DND-41 (cell line): ENCODE measurements around the gene TCP10L.
"Not testable (repeated sequence)": the region's sequence is repeated elsewhere in the genome, so short reads cannot be mapped to it uniquely, and the experiment has no call there.

Experiments used
- ATAC-seq: fragments of 200-7000 bp; cut with Tn5 transposase; 3 replicates; pipeline ENCODE4 v1.9.1; 2021; ENCODE audit warnings: low read depth; ENCODE audit not compliant: insufficient read depth
- DNase-seq: peaks from one replicate; pipeline ENCODE4 v3.0.0-alpha.2; 2020
- H2AFZ ChIP-seq: 2 replicates; pipeline ENCODE4 v1.6.0; 2012; ENCODE audit warnings: low read depth, low read length
- H3K27ac ChIP-seq: 2 replicates; pipeline ENCODE4 v1.5.1; 2012; ENCODE audit warnings: low read length, inconsistent platforms
- H3K27me3 ChIP-seq: fragments of 200-600 bp; sonication (generic); 2 replicates; pipeline ENCODE4 v1.6.0; 2012; ENCODE audit warnings: low read length, mild to moderate bottlenecking, inconsistent platforms; ENCODE audit not compliant: insufficient read depth, poor library complexity
- H3K36me3 ChIP-seq: 2 replicates; pipeline ENCODE4 v1.5.1; 2012; ENCODE audit warnings: low read length, inconsistent platforms; ENCODE audit not compliant: insufficient read depth
- H3K4me1 ChIP-seq: 2 replicates; pipeline ENCODE4 v1.5.1; 2012; ENCODE audit warnings: mild to moderate bottlenecking, low read length; ENCODE audit not compliant: insufficient read depth
- H3K4me2 ChIP-seq: 2 replicates; pipeline ENCODE4 v1.6.0; 2012; ENCODE audit warnings: mild to moderate bottlenecking, moderate library complexity, low read length, inconsistent platforms; ENCODE audit not compliant: insufficient read depth
- H3K4me3 ChIP-seq, 2 experiments: fragments of 200-600 bp in 1 of 2; shearing (Covaris generic) in 1 of 2; 2 replicates each; pipeline ENCODE4 v1.5.1; 2012 to 2016; ENCODE audit warnings: inconsistent platforms in 2 of 2, low read length in 2 of 2, mild to moderate bottlenecking in 2 of 2, low read depth in 1 of 2, moderate library complexity in 1 of 2
- H3K79me2 ChIP-seq: 2 replicates; pipeline ENCODE4 v1.6.0; 2012; ENCODE audit warnings: low read length, inconsistent platforms; ENCODE audit not compliant: insufficient read depth
- H3K9ac ChIP-seq: 2 replicates; pipeline ENCODE4 v1.6.0; 2012; ENCODE audit warnings: low read depth, mild to moderate bottlenecking, inconsistent platforms, low read length, moderate library complexity
- H3K9me3 ChIP-seq: 2 replicates; pipeline ENCODE4 v1.5.1; 2012; ENCODE audit warnings: low read length, moderate library complexity, mild to moderate bottlenecking, inconsistent platforms; ENCODE audit not compliant: insufficient read depth, severe bottlenecking
- H4K20me1 ChIP-seq: 2 replicates; pipeline ENCODE4 v1.6.0; 2012; ENCODE audit warnings: low read length; ENCODE audit not compliant: insufficient read depth
- CTCF ChIP-seq: IDR thresholded peaks from 2 replicates; pipeline ENCODE4 v1.5.1; 2012; ENCODE audit warnings: borderline replicate concordance, low read length, moderate library complexity, mild to moderate bottlenecking; ENCODE audit not compliant: poor library complexity, severe bottlenecking; ENCODE audit errors: extremely low read depth
- EZH2 ChIP-seq: IDR thresholded peaks from 3 replicates; pipeline ENCODE4 v1.6.1; 2012; ENCODE audit warnings: borderline replicate concordance, low read depth, mild to moderate bottlenecking, moderate library complexity, low read length, inconsistent platforms; ENCODE audit not compliant: severe bottlenecking

The TCP10L gene

GRCh38 chr21:32547018-32547417, 38.3 kb downstream of the TCP10L start:
- Histone ChIP-seq H3K36me3 (no peaks in the 10 kb centered on the region), H4K20me1 (no peaks in the 10 kb centered on the region), H3K27ac (no peak overlapping the region), H3K27me3 (no peaks in the 10 kb centered on the region), H3K79me2 (no peaks in the 10 kb centered on the region), H3K9me3 (no peaks in the 10 kb centered on the region), H3K9ac (no peak overlapping the region), H3K4me2 (no peak overlapping the region), H2AFZ (no peak overlapping the region), H3K4me3 (no peak overlapping the region), H3K4me1 (no peaks in the 10 kb centered on the region)
- no peak for DNase-seq
- ATAC-seq, result no peak
- TF ChIP-seq CTCF (no peak), EZH2 (no peak)

- no peaks in the 10 kb centered on the region for H4K20me1 ChIP-seq
- H3K9ac ChIP-seq, result no peak overlapping the region
- no peaks in the 10 kb centered on the region for H3K36me3 ChIP-seq
- H3K4me3 ChIP-seq, result no peak overlapping the region
- TF ChIP-seq CTCF, result no peak
- TF ChIP-seq EZH2, result no peak
- ATAC-seq, result no peak
- H3K4me2 ChIP-seq, result no peak overlapping the region
- H3K27ac ChIP-seq, result no peak overlapping the region
- H2AFZ ChIP-seq, result no peak overlapping the region
- DNase-seq, result no peak
- H3K9me3 ChIP-seq, result no peaks in the 10 kb centered on the region
- H3K79me2 ChIP-seq, result no peaks in the 10 kb centered on the region
- H3K27me3 ChIP-seq, result no peaks in the 10 kb centered on the region
- no peaks in the 10 kb centered on the region for H3K4me1 ChIP-seq
Observed at GRCh38 chr21:32545948-32546441, 39.3 kb downstream of the TCP10L start.

GRCh38 chr21:32544697-32545096, 40.6 kb downstream of the TCP10L start:
- ATAC-seq, result no peak
- no peak overlapping the region for H3K4me3 ChIP-seq
- no peak for TF ChIP-seq CTCF
- no peak for TF ChIP-seq EZH2

GRCh38 chr21:32543975-32544374, 41.3 kb downstream of the TCP10L start:
- H3K9me3 ChIP-seq, result no peaks in the 10 kb centered on the region
- no peak overlapping the region for H3K4me2 ChIP-seq
- no peak for TF ChIP-seq CTCF
- TF ChIP-seq EZH2, result no peak
- no peaks in the 10 kb centered on the region for H3K79me2 ChIP-seq
- ATAC-seq (no peak), DNase-seq (no peak)
- H3K4me1 ChIP-seq, result no peaks in the 10 kb centered on the region
- no peak overlapping the region for H3K9ac ChIP-seq
- H3K27ac ChIP-seq, result no peak overlapping the region
- H2AFZ ChIP-seq, result no peak overlapping the region
- H3K4me3 ChIP-seq, result no peak overlapping the region
- no peaks in the 10 kb centered on the region for H3K36me3 ChIP-seq
- H3K27me3 ChIP-seq, result no peaks in the 10 kb centered on the region
- H4K20me1 ChIP-seq, result no peaks in the 10 kb centered on the region

More at GRCh38 chr21:32544697-32545096, 40.6 kb downstream of the TCP10L start:
- Histone ChIP-seq H3K9me3 (no peaks in the 10 kb centered on the region), H3K27ac (no peak overlapping the region), H3K36me3 (no peaks in the 10 kb centered on the region), H3K27me3 (no peaks in the 10 kb centered on the region), H3K4me2 (no peak overlapping the region), H2AFZ (no peak overlapping the region), H3K4me1 (no peaks in the 10 kb centered on the region), H3K79me2 (no peaks in the 10 kb centered on the region), H4K20me1 (no peaks in the 10 kb centered on the region), H3K9ac (no peak overlapping the region)
- no peak for DNase-seq

- H3K4me2 ChIP-seq, H3K9ac ChIP-seq, DNase-seq, H3K36me3 ChIP-seq, H3K27ac ChIP-seq, H3K4me3 ChIP-seq, H3K4me1 ChIP-seq, H2AFZ ChIP-seq, H3K9me3 ChIP-seq, H3K79me2 ChIP-seq, ATAC-seq, H4K20me1 ChIP-seq, H3K27me3 ChIP-seq: not testable (repeated sequence)
Observed at GRCh38 chr21:32543056-32543455, 42.3 kb downstream of the TCP10L start.
